ENCODE results near the gene OTOR. TPM values are rescaled to one million over a fixed set of nuclear protein-coding genes. Genes with fewer than 3 reads are reported as not detected.
A peak's percentile ranks its signal among the peaks of the same experiment; 100 is the strongest.

Gene OTOR
- total RNA-seq, 2 experiments from 2014 or later = not detected

DNA sequence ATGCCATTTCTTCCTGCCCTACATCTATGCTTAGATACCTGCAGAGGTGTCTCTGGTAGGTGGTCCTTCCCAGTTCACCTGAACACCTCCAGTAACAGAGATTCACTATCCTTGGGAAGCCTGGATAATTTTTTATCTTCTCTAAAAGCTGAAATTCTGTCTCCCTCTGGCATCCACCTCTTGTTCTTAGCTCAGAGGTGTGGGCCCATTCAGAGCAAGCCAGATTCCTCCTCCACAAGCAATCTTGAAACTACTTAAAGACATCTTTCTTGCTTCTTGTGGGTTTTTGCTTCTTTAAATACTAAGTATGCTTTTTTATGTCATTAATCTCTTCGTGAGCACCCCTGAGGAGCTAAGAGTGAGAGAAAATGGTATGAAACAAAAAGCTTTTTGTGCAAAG, 28.7 kb upstream of the OTOR start:
- H3K4me3 Mint-ChIP-seq = no peak overlapping the region
- ATAC-seq = no peak
- H3K27me3 Mint-ChIP-seq = peaks cover 70% of the 10 kb centered on the region
- CTCF ChIA-PET = interaction anchor here (2.1 kb wide), 1 partner anchor 11 kb away, joined by 5 read pairs; no protein-coding TSS in a partner anchor
- H3K4me1 Mint-ChIP-seq = no peaks in the 10 kb centered on the region
- DNase-seq = no peak
- no peaks in the 10 kb centered on the region for H3K9me3 Mint-ChIP-seq (ENCODE audit: low read depth)
- H3K27ac Mint-ChIP-seq = no peak overlapping the region
- no peaks in the 10 kb centered on the region for H3K36me3 Mint-ChIP-seq

DNA sequence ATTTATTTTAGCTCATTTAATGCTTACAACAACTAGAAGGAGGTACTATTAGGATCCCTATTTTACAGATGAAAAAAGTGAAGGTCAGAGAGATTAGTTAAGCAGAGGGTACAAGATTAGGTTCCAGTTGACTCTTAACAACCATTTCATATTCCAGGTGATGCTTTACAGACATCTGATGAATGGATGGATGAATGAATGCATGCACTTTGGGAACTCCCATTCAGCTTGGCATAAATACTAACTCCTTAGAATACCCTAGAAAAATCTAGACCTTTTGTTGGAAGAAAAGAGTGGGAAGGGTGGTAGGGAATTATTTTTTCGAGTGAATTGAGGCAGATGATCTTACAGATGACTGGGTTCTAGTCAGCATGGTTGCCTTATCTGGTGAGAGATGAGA, 19.1 kb upstream of the OTOR start:
- H3K9me3 Mint-ChIP-seq (ENCODE audit: low read depth) = peaks cover 3% of the 10 kb centered on the region
- H3K27me3 Mint-ChIP-seq = peaks cover 28% of the 10 kb centered on the region
- CTCF ChIA-PET = interaction anchor here (0.9 kb wide), 1 partner anchor 15 kb away, joined by 3 read pairs; no protein-coding TSS in a partner anchor
- peaks cover 30% of the 10 kb centered on the region for H3K36me3 Mint-ChIP-seq
- DNase-seq (no peak), ATAC-seq (no peak)
- H3K4me1 Mint-ChIP-seq = peaks cover 43% of the 10 kb centered on the region
- peak overlapping the region; percentile 99 for H3K27ac Mint-ChIP-seq
- H3K4me3 Mint-ChIP-seq = peak overlapping the region; percentile 90

GRCh38 chr20:16729565-16730460, 18.3 kb upstream of the OTOR start, which contains the start of gene SNRPB2:
SNRPB2 (plus strand) TSS chr20:16730026; CDS start chr20:16731703, 1,677 bp downstream.
- Mint-ChIP-seq H3K4me3 (peak within 1 kb of the TSS; percentile 90), H3K4me1 (peaks cover 50% of the 10 kb centered on the region), H3K9me3 (ENCODE audit: low read depth) (peaks cover 3% of the 10 kb centered on the region), H3K36me3 (peaks cover 37% of the 10 kb centered on the region), H3K27me3 (peaks cover 25% of the 10 kb centered on the region), H3K27ac (peak within 1 kb of the TSS; percentile 99)
- CTCF ChIA-PET = interaction anchor here (0.9 kb wide), 2 partner anchors 16 to 72 kb away, joined by 3 to 4 read pairs; no protein-coding TSS in a partner anchor
- DNase-seq = peak; percentile 96
- ATAC-seq = peak; percentile 95

DNA sequence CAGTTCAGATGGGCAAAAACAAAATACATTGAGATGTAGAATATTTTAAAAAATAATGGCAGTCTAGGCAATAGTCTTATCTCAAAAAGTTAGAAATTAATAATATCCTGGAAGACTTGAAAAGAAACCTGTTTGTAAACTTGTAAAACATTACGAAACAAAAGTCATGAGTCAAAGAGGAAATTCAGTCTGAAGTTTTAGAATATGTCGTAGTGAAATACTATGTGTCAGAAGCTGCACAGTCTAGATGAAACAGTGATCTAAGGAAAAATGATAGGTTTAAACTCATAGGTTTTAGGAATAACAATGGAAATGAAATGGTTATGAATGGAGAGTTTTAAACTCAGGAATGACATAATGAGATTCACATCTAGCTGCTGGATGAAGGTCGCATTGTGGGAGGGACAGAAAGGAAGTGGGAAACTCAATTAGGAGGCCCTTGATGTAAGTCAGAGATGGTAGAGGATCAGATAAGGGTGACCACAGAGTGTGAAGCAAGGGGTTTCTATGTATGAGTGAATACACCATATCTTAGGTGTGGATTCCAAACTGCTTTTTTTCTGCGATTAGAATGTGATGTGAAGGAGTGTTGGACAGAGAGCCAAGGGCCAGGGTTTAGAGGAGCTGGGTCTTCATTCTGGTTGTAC, 15.5 kb upstream of the OTOR start:
- DNase-seq = peak; percentile 65
- Mint-ChIP-seq H3K9me3 (ENCODE audit: low read depth) (peaks cover 3% of the 10 kb centered on the region), H3K27ac (peak overlapping the region; percentile 75), H3K4me3 (peak overlapping the region; percentile 32), H3K4me1 (peaks cover 63% of the 10 kb centered on the region), H3K36me3 (peaks cover 60% of the 10 kb centered on the region), H3K27me3 (peaks cover 6% of the 10 kb centered on the region)
- peak; percentile 59 for ATAC-seq
- CTCF ChIA-PET = interaction anchor here (1.5 kb wide), 1 partner anchor 24 kb away, joined by 4 read pairs; no protein-coding TSS in a partner anchor

GRCh38 chr20:16740365-16741072, 7.6 kb upstream of the OTOR start:
- Mint-ChIP-seq H3K36me3 (peaks cover 48% of the 10 kb centered on the region), H3K27me3 (peaks cover 4% of the 10 kb centered on the region), H3K9me3 (ENCODE audit: low read depth) (no peaks in the 10 kb centered on the region), H3K4me3 (no peak overlapping the region), H3K27ac (no peak overlapping the region), H3K4me1 (peaks cover 6% of the 10 kb centered on the region)
- CTCF ChIA-PET = interaction anchor here (0.7 to 1.0 kb wide), 2 partner anchors 11 to 35 kb away, joined by 3 read pairs; no protein-coding TSS in a partner anchor
- DNase-seq = no peak
- ATAC-seq = no peak

GRCh38 chr20:16744178-16744807, 3.9 kb upstream of the OTOR start:
- no peak overlapping the region for H3K27ac Mint-ChIP-seq
- CTCF ChIA-PET = no interaction called here

DNA sequence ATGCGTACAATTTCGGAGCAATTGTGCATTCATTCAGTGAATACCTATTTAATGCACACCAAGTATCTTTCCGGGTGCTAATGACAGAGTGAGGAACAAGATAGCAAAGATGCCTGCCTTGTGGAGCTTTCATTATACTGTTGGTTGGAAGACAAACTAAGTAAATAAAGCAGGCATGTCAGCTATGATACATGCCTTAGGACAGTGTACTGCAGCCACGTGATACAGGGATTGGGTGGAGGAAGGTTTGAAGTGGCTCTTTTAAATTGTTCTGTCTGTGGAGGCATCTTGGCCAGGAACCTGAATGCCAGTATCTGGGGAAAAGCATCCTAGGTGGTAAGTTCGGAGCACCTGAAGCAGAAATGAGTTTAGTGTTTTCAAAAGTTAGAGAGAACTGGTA, 3.0 kb upstream of the OTOR start:
- H3K36me3 Mint-ChIP-seq = peaks cover 19% of the 10 kb centered on the region
- H3K27me3 Mint-ChIP-seq = peaks cover 15% of the 10 kb centered on the region
- no peaks in the 10 kb centered on the region for H3K4me1 Mint-ChIP-seq
- CTCF ChIA-PET = no interaction called here
- DNase-seq (no peak), ATAC-seq (no peak)
- no peaks in the 10 kb centered on the region for H3K9me3 Mint-ChIP-seq (ENCODE audit: low read depth)
- no peak overlapping the region for H3K4me3 Mint-ChIP-seq
- no peak overlapping the region for H3K27ac Mint-ChIP-seq

More at GRCh38 chr20:16744178-16744807, 3.9 kb upstream of the OTOR start:
- H3K36me3 Mint-ChIP-seq = peaks cover 29% of the 10 kb centered on the region
- no peaks in the 10 kb centered on the region for H3K4me1 Mint-ChIP-seq
- H3K27me3 Mint-ChIP-seq = peaks cover 10% of the 10 kb centered on the region
- no peak overlapping the region for H3K4me3 Mint-ChIP-seq
- ATAC-seq (no peak), DNase-seq (no peak)
- H3K9me3 Mint-ChIP-seq (ENCODE audit: low read depth) = no peaks in the 10 kb centered on the region

- CTCF ChIA-PET = interaction anchor here (0.6 to 1.5 kb wide), 2 partner anchors 14 to 64 kb away, joined by 3 to 4 read pairs; no protein-coding TSS in a partner anchor
- Mint-ChIP-seq H3K27me3 (peaks cover 21% of the 10 kb centered on the region), H3K9me3 (ENCODE audit: low read depth) (no peaks in the 10 kb centered on the region), H3K27ac (no peak overlapping the region), H3K4me1 (no peaks in the 10 kb centered on the region), H3K36me3 (peaks cover 3% of the 10 kb centered on the region), H3K4me3 (no peak overlapping the region)
- DNase-seq (no peak), ATAC-seq (no peak)
These were observed 807 bp upstream of the OTOR start for GRCh38 chr20:16747291-16747811.

GRCh38 chr20:16749573-16749972, 1.4 kb downstream of the OTOR start:
- H3K9me3 Mint-ChIP-seq (ENCODE audit: low read depth) = no peaks in the 10 kb centered on the region
- H3K36me3 Mint-ChIP-seq = peaks cover 1% of the 10 kb centered on the region
- H3K27me3 Mint-ChIP-seq = peaks cover 21% of the 10 kb centered on the region
- DNase-seq (no peak), ATAC-seq (no peak)
- H3K4me1 Mint-ChIP-seq = no peaks in the 10 kb centered on the region
- H3K27ac Mint-ChIP-seq = no peak overlapping the region
- no peak overlapping the region for H3K4me3 Mint-ChIP-seq
- CTCF ChIA-PET = interaction anchor here (1.3 kb wide), 1 partner anchor 13 kb away, joined by 5 read pairs; no protein-coding TSS in a partner anchor

- ATAC-seq (no peak), DNase-seq (no peak)
- Mint-ChIP-seq H3K27ac (no peak overlapping the region), H3K36me3 (peaks cover 1% of the 10 kb centered on the region), H3K4me3 (no peak overlapping the region), H3K4me1 (no peaks in the 10 kb centered on the region), H3K9me3 (ENCODE audit: low read depth) (peaks cover 6% of the 10 kb centered on the region), H3K27me3 (peaks cover 16% of the 10 kb centered on the region)
- CTCF ChIA-PET = interaction anchor here (1.2 kb wide), 1 partner anchor 12 kb away, joined by 3 read pairs; no protein-coding TSS in a partner anchor
These were observed 3.9 kb downstream of the OTOR start for GRCh38 chr20:16752082-16752481.

DNA sequence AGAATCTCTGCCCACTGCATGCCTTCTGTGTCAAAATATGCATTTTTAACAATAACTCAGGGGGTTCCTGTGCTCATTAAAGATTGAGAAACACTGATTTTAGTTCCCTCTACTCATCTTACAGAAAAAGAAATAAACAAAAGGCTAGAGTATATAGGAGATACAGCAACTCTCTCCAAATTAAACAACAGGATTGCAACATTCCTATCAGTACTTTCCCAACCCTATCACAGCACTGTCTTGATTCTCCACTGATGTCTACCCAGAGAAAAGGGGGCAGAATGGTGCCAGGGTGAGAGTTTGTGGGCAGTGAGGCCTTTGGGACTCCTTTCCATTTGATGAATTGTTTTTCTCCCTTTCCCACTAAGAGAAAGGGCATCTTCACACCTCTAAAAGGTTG, 4.7 kb downstream of the OTOR start:
- Mint-ChIP-seq H3K36me3 (peaks cover 1% of the 10 kb centered on the region), H3K9me3 (ENCODE audit: low read depth) (peaks cover 6% of the 10 kb centered on the region), H3K4me1 (no peaks in the 10 kb centered on the region), H3K27me3 (peaks cover 21% of the 10 kb centered on the region), H3K27ac (no peak overlapping the region), H3K4me3 (no peak overlapping the region)
- DNase-seq (no peak), ATAC-seq (no peak)
- CTCF ChIA-PET = no interaction called here

- Mint-ChIP-seq H3K27me3 (peaks cover 24% of the 10 kb centered on the region), H3K36me3 (peaks cover 1% of the 10 kb centered on the region), H3K9me3 (ENCODE audit: low read depth) (peaks cover 6% of the 10 kb centered on the region), H3K4me3 (no peak overlapping the region), H3K4me1 (no peaks in the 10 kb centered on the region), H3K27ac (no peak overlapping the region)
- DNase-seq (no peak), ATAC-seq (no peak)
- CTCF ChIA-PET = no interaction called here
These were observed 10.5 kb downstream of the OTOR start for GRCh38 chr20:16758454-16759180.

All from activated CD8-positive, alpha-beta memory T cell treated with anti-CD3 and anti-CD28 coated beads, Interleukin-2, amount 10 ng/mL, durations not matched to agents 7 days and 5 days (primary cell).